Spleen (tissue), 11 donors: Measurements from ENCODE around the gene PPARA. TPM values are rescaled to one million over a fixed set of nuclear protein-coding genes. Genes with fewer than 3 reads are reported as not detected.
"Not testable (repeated sequence)": the region's sequence is repeated elsewhere in the genome, so short reads cannot be mapped to it uniquely, and the experiment has no call there.

ENCODE experiments used
- DNase-seq: peaks from one replicate; pipeline ENCODE4 v3.0.0-alpha.2; 2020
- H3K27ac ChIP-seq, 8 donors: fragments of 200-600 bp; sonication (generic) in 7 of 8; 1 replicate in 4 of 8; 2 replicates in 4 of 8; pipeline versions ENCODE4 v1.5.0 to v1.8.0; 2016 to 2021; ENCODE audit warnings: inconsistent platforms in 4 of 8, mild to moderate bottlenecking in 4 of 8, moderate library complexity in 1 of 8
- H3K27me3 ChIP-seq, 7 donors: fragments of 200-600 bp; sonication (generic) in 6 of 7; replicated peaks in 1 of 7; 1 replicate in 4 of 7; 2 replicates in 3 of 7; pipeline versions ENCODE4 v1.5.0 to v1.8.0; 2016 to 2021; ENCODE audit warnings: inconsistent platforms in 3 of 7, mild to moderate bottlenecking in 1 of 7
- H3K36me3 ChIP-seq, 6 donors: fragments of 200-600 bp; sonication (generic) in 5 of 6; 1 replicate in 4 of 6; 2 replicates in 2 of 6; pipeline versions ENCODE4 v1.5.0 to v1.8.0; 2016 to 2021; ENCODE audit warnings: inconsistent platforms in 2 of 6
- H3K4me1 ChIP-seq, 6 donors: fragments of 200-600 bp; sonication (generic) in 5 of 6; 1 replicate in 3 of 6; 2 replicates in 3 of 6; pipeline versions ENCODE4 v1.5.0 to v1.8.0; 2016 to 2021; ENCODE audit warnings: inconsistent platforms in 3 of 6
- H3K4me3 ChIP-seq, 8 donors: fragments of 200-600 bp; sonication (generic) in 7 of 8; 1 replicate in 4 of 8; 2 replicates in 4 of 8; pipeline versions ENCODE4 v1.5.0 to v1.8.0; 2016 to 2021; ENCODE audit warnings: inconsistent platforms in 4 of 8, mild to moderate bottlenecking in 4 of 8, moderate library complexity in 2 of 8
- H3K9me3 ChIP-seq, 8 donors: fragments of 200-600 bp; sonication (generic) in 7 of 8; 1 replicate in 4 of 8; 2 replicates in 4 of 8; pipeline versions ENCODE4 v1.5.0 to v1.8.0; 2016 to 2021; ENCODE audit warnings: inconsistent platforms in 4 of 8
- CTCF ChIP-seq, 11 experiments: fragments of 200-600 bp in 7 of 11; fragments of 450-650 bp in 4 of 11; sonication (generic) in 4 of 11; IDR thresholded peaks in 8 of 11; conservative IDR thresholded peaks in 3 of 11; 1 replicate in 7 of 11; 2 replicates in 4 of 11; pipeline versions ENCODE4 v1.4.0 to v1.8.0; 2016 to 2021; ENCODE audit warnings: antibody characterized with exemption in 11 of 11, inconsistent platforms in 4 of 11, mild to moderate bottlenecking in 1 of 11
- POLR2A ChIP-seq, 3 donors: fragments of 450-650 bp; IDR thresholded peaks; one replicate each; pipeline ENCODE4 v1.5.1; 2017; ENCODE audit warnings: antibody characterized with exemption in 3 of 3, mild to moderate bottlenecking in 1 of 3
- POLR2AphosphoS5 ChIP-seq, 3 donors: sonication (generic); formaldehyde crosslinking; IDR thresholded peaks; one replicate each; pipeline ENCODE4 v1.5.1; 2017; ENCODE audit warnings: antibody characterized with exemption in 3 of 3
- WGBS, 5 donors: extraction: QIAGEN DNeasy Blood & Tissue Kit in 3 of 5; methylation state at CpG; one replicate each; pipeline versions ENCODE4 v1.1.5 to v1.1.7; 2013 to 2018; 5-methylcytosine and 5-hydroxymethylcytosine counted together
- intact Hi-C: fragments of 100-400 bp; cut with DNase I; formaldehyde crosslinking; loops from one replicate; pipeline ENCODE4 v1.15.0; 2023; ENCODE audit warnings: low total_unique reads
- polyA plus RNA-seq, 3 donors: library from polyadenylated mRNA; stranded (reverse); fragments of 200-250 nt; gene quantifications; one replicate each; pipeline ENCODE4 v1.2.1, GENCODE V29; 2013
- total RNA-seq, 7 donors: library from RNA; depleted of rRNA in 3 of 7; stranded (reverse); fragments of >200 nt in 3 of 7; fragmentation: NEBNext Ultra II Directional in 4 of 7; extraction: Animal tissue kit (Norgen Biotek cat#: 25700) in 4 of 7; gene quantifications; one replicate each; pipeline versions ENCODE4 v1.1.0 to v1.2.1, GENCODE V29; 2016 to 2021
- donor health status: healthy with polysubstance abuse.
- donor health status: DM: no; HTN: no; CAD: no; lungs with moderate emphysema.
- donor health status: DM: no; HTN: no; CAD: no.
- donor health status: Bipolar disorder and iron deficiency.
- donor health status: healthy.
- donor health status: DM: no; HTN: no; CAD: no.
- donor health status: DM: yes; HTN: yes; CAD: no.

Gene PPARA
- total and polyA plus RNA-seq, 10 donors: 2.0 to 40.9 (median 22.6) TPM

- DNase-seq: no peak
Measured at GRCh38 chr22:46195487-46196165, 45.3 kb downstream of the PPARA start.

GRCh38 chr22:46196278-46196677, 46.0 kb downstream of the PPARA start:
- intact Hi-C loops: no loop called here
- no peak for DNase-seq
- Histone ChIP-seq H3K27me3 (no peaks in the 10 kb centered on the region), H3K27ac (no peak overlapping the region), H3K36me3 (peaks cover 0 to 40% (median 19%) of the 10 kb centered on the region in 6 donors), H3K4me3 (no peak overlapping the region), H3K4me1 (peaks cover 0 to 13% (median 3%) of the 10 kb centered on the region in 6 donors), H3K9me3 (no peaks in the 10 kb centered on the region)
- TF ChIP-seq POLR2AphosphoS5 (IDR thresholded peaks at IDR 0.05): no peak
- no peak for TF ChIP-seq POLR2A (IDR thresholded peaks at IDR 0.05)
- no peak for TF ChIP-seq CTCF (IDR thresholded peaks at IDR 0.05 in 8 of 11, conservative IDR thresholded peaks at IDR 0.05 in 3 of 11)
- 87 to 95% (median 92%) methylated on average over 8 of the region's 8 CpGs for WGBS, 5 donors

More at GRCh38 chr22:46195487-46196165, 45.3 kb downstream of the PPARA start:
- intact Hi-C loops: no loop called here
- 85 to 90% (median 87%) methylated on average over 18 of the region's 18 CpGs for WGBS, 5 donors
- Histone ChIP-seq H3K4me3 (no peak overlapping the region), H3K27ac (no peak overlapping the region), H3K4me1 (peaks cover 0 to 20% (median 4%) of the 10 kb centered on the region in 6 donors), H3K9me3 (no peaks in the 10 kb centered on the region), H3K36me3 (peaks cover 0 to 37% (median 19%) of the 10 kb centered on the region in 6 donors), H3K27me3 (no peaks in the 10 kb centered on the region)
- no peak for TF ChIP-seq POLR2A (IDR thresholded peaks at IDR 0.05)
- TF ChIP-seq POLR2AphosphoS5 (IDR thresholded peaks at IDR 0.05): no peak
- TF ChIP-seq CTCF (IDR thresholded peaks at IDR 0.05 in 8 of 11, conservative IDR thresholded peaks at IDR 0.05 in 3 of 11): no peak

GRCh38 chr22:46198274-46198673, 47.9 kb downstream of the PPARA start:
- no peaks in the 10 kb centered on the region for H3K9me3 ChIP-seq
- no peak overlapping the region for H3K27ac ChIP-seq
- H3K4me1 ChIP-seq: peaks cover 0 to 13% (median 4%) of the 10 kb centered on the region in 6 donors
- H3K36me3 ChIP-seq: peaks cover 0 to 52% (median 19%) of the 10 kb centered on the region in 6 donors
- 93 to 97% (median 96%) methylated on average over 18 of the region's 18 CpGs for WGBS, 5 donors
- no peak for TF ChIP-seq POLR2A (IDR thresholded peaks at IDR 0.05)
- no peak for TF ChIP-seq POLR2AphosphoS5 (IDR thresholded peaks at IDR 0.05)
- TF ChIP-seq CTCF (IDR thresholded peaks at IDR 0.05 in 8 of 11, conservative IDR thresholded peaks at IDR 0.05 in 3 of 11): no peak
- intact Hi-C loops: no loop called here
- no peaks in the 10 kb centered on the region for H3K27me3 ChIP-seq
- H3K4me3 ChIP-seq: no peak overlapping the region
- DNase-seq: no peak

- intact Hi-C loops, H3K9me3 ChIP-seq, H3K27ac ChIP-seq, H3K27me3 ChIP-seq, H3K4me3 ChIP-seq, DNase-seq: not testable (repeated sequence)
- peaks cover 0 to 11% (median 3%) of the 10 kb centered on the region in 6 donors for H3K4me1 ChIP-seq
- peaks cover 0 to 57% (median 24%) of the 10 kb centered on the region in 6 donors for H3K36me3 ChIP-seq
- 92 to 98% (median 95%) methylated on average over 13 to 18 of the region's 18 CpGs for WGBS, 5 donors
Measured at GRCh38 chr22:46198806-46199205, 48.5 kb downstream of the PPARA start.
